ENCODE measurements around the gene OSTM1.

DNA sequence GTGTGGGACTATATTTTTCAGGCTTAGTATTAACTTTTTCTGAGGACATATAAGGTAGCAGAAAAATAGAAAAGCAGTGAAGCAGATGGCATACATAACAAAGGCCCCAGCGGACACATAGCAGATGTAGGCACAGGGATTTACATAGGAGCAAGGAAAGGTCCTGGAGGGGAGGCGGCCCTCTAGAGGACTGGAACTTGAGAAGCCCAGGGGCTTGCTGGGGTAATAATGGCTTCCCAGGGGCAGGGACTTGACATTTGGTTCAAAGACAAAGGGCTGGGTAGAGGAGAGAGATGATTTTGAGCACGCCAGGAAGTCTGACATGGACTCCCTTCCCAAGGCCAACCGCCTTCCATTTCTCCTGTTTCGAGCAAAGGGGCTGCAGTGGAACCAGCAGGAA lies 31.7 kb upstream of the OSTM1 start:
- TF ChIP-seq CTCF (IDR thresholded peaks at IDR 0.05; ENCODE audit: insufficient read depth, low read length) (no peak), GABPA (IDR thresholded peaks at IDR 0.05; ENCODE audit: low read depth) (no peak), POLR2AphosphoS5 (IDR thresholded peaks at IDR 0.05; ENCODE audit: low read depth) (no peak), SPI1 (IDR thresholded peaks at IDR 0.05; ENCODE audit: borderline replicate concordance, low read depth) (no peak)
- TF ChIP-seq, protein P1, sequence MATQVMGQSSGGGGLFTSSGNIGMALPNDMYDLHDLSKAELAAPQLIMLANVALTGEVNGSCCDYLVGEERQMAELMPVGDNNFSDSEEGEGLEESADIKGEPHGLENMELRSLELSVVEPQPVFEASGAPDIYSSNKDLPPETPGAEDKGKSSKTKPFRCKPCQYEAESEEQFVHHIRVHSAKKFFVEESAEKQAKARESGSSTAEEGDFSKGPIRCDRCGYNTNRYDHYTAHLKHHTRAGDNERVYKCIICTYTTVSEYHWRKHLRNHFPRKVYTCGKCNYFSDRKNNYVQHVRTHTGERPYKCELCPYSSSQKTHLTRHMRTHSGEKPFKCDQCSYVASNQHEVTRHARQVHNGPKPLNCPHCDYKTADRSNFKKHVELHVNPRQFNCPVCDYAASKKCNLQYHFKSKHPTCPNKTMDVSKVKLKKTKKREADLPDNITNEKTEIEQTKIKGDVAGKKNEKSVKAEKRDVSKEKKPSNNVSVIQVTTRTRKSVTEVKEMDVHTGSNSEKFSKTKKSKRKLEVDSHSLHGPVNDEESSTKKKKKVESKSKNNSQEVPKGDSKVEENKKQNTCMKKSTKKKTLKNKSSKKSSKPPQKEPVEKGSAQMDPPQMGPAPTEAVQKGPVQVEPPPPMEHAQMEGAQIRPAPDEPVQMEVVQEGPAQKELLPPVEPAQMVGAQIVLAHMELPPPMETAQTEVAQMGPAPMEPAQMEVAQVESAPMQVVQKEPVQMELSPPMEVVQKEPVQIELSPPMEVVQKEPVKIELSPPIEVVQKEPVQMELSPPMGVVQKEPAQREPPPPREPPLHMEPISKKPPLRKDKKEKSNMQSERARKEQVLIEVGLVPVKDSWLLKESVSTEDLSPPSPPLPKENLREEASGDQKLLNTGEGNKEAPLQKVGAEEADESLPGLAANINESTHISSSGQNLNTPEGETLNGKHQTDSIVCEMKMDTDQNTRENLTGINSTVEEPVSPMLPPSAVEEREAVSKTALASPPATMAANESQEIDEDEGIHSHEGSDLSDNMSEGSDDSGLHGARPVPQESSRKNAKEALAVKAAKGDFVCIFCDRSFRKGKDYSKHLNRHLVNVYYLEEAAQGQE (IDR thresholded peaks at IDR 0.05; ENCODE audit: insufficient replicate concordance, low read depth): no peak
